Fibroblast of mammary gland (primary cell): ENCODE results near the gene HLA-DMA.

Experiments used
- DNase-seq: peaks from one replicate; pipeline ENCODE4 v3.0.0-alpha.2; 2010; ENCODE audit warnings: low read depth
- H3K4me3 ChIP-seq: 2 replicates; pipeline ENCODE4 v1.5.1; 2011; ENCODE audit warnings: low read depth, mild to moderate bottlenecking, low read length, moderate library complexity; ENCODE audit not compliant: control insufficient read depth
- TF ChIP-seq, protein P1 (sequence below): conservative IDR thresholded peaks from 2 replicates; pipeline ENCODE4 v1.5.1; 2011; ENCODE audit warnings: low read depth, low read length, inconsistent platforms; ENCODE audit not compliant: control insufficient read depth, insufficient read depth

HLA-DMA gene

GRCh38 chr6:32980488-32981038, 27.7 kb upstream of the HLA-DMA start:
- TF ChIP-seq, protein P1, sequence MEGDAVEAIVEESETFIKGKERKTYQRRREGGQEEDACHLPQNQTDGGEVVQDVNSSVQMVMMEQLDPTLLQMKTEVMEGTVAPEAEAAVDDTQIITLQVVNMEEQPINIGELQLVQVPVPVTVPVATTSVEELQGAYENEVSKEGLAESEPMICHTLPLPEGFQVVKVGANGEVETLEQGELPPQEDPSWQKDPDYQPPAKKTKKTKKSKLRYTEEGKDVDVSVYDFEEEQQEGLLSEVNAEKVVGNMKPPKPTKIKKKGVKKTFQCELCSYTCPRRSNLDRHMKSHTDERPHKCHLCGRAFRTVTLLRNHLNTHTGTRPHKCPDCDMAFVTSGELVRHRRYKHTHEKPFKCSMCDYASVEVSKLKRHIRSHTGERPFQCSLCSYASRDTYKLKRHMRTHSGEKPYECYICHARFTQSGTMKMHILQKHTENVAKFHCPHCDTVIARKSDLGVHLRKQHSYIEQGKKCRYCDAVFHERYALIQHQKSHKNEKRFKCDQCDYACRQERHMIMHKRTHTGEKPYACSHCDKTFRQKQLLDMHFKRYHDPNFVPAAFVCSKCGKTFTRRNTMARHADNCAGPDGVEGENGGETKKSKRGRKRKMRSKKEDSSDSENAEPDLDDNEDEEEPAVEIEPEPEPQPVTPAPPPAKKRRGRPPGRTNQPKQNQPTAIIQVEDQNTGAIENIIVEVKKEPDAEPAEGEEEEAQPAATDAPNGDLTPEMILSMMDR = no peak
- no peak overlapping the region for H3K4me3 ChIP-seq
- no peak for DNase-seq

DNA sequence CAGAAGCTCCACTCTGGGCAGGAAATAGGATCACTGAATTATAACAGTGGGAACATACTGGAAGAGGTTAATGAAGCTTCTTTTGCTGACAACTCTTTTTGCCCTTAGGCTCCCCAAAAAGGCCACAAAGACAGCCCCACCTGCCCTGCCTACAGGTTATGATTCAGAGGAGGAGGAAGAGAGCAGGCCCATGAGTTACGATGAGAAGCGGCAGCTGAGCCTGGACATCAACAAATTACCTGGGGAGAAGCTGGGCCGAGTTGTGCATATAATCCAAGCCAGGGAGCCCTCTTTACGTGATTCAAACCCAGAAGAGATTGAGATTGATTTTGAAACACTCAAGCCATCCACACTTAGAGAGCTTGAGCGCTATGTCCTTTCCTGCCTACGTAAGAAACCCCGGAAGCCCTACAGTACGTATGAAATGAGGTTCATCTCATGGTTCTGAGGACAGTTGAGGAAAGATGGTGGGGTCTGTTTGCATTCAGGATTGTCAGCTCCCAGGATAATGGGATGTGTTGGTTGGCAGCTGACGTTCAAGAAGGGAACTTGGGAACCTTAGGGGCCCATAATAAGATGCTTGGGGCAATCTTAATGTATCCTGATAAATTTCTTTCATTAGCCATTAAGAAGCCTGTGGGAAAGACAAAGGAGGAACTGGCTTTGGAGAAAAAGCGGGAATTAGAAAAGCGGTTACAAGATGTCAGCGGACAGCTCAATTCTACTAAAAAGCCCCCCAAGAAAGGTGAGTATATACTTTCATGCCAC, 27.0 kb upstream of the HLA-DMA start:
- DNase-seq = no peak

DNA sequence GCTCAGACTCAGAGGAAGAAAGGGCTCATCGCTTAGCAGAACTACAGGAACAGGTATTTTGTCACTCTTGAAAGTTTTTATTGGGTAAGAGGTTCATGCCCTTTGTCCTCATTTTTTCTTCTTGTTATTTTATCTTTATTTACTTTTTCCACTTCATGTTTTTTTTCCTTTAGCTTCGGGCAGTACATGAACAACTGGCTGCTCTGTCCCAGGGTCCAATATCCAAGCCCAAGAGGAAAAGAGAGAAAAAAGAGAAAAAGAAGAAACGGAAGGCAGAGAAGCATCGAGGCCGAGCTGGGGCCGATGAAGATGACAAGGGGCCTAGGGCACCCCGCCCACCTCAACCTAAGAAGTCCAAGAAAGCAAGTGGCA, 25.0 kb upstream of the HLA-DMA start:
- TF ChIP-seq, protein P1 = no peak
- no peak overlapping the region for H3K4me3 ChIP-seq
- DNase-seq = no peak

More for the DNA sequence above, 27.0 kb upstream of the HLA-DMA start:
- no peak overlapping the region for H3K4me3 ChIP-seq
- TF ChIP-seq, protein P1 = no peak

GRCh38 chr6:32977272-32977952, 24.5 kb upstream of the HLA-DMA start:
- no peak overlapping the region for H3K4me3 ChIP-seq
- TF ChIP-seq, protein P1 = no peak
- no peak for DNase-seq

DNA sequence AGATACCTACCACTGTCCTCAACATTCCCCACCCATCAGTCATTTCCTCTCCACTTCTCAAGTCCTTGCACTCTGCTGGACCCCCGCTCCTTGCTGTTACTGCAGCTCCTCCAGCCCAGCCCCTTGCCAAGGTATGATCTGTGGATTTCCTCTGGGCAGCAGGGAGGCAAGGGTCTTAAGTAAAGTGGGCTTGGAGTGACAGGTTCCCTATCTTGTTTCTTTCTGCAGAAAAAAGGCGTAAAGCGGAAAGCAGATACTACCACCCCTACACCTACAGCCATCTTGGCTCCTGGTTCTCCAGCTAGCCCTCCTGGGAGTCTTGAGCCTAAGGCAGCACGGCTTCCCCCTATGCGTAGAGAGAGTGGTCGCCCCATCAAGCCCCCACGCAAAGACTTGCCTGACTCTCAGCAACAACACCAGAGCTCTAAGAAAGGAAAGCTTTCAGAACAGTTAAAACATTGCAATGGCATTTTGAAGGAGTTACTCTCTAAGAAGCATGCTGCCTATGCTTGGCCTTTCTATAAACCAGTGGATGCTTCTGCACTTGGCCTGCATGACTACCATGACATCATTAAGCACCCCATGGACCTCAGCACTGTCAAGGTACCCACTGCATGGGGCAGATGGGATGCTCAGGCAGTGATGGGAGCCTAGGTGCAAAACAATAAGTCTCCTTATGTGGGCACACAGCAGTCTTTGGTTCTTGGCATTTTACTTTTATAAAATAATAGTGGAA, 23.6 kb upstream of the HLA-DMA start:
- no peak overlapping the region for H3K4me3 ChIP-seq
- no peak for DNase-seq
- TF ChIP-seq, protein P1 = no peak

DNA sequence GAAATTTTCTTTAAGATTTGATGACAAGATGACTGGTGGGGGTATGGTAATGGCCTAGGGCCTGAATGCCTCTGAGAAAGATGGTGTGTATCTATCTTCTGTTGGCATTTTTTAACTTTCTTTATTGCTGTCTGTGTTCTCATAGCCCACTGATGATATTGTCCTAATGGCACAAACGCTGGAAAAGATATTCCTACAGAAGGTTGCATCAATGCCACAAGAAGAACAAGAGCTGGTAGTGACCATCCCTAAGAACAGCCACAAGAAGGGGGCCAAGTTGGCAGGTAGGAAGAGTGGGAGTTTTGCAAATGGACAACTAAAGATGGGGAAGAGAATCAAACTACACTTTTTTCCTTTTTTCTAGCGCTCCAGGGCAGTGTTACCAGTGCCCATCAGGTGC, 23.0 kb upstream of the HLA-DMA start:
- H3K4me3 ChIP-seq = no peak overlapping the region
- DNase-seq = no peak
- TF ChIP-seq, protein P1 = no peak
